ENCODE data around the gene SDS. TPM values are rescaled to one million over a fixed set of nuclear protein-coding genes. Genes with fewer than 3 reads are reported as not detected.

SDS gene
- total and polyA plus RNA-seq, 2 of the 13 experiments (the other 11 are each of a cell fraction or from before 2014, with no cell fraction given): not detected

DNA sequence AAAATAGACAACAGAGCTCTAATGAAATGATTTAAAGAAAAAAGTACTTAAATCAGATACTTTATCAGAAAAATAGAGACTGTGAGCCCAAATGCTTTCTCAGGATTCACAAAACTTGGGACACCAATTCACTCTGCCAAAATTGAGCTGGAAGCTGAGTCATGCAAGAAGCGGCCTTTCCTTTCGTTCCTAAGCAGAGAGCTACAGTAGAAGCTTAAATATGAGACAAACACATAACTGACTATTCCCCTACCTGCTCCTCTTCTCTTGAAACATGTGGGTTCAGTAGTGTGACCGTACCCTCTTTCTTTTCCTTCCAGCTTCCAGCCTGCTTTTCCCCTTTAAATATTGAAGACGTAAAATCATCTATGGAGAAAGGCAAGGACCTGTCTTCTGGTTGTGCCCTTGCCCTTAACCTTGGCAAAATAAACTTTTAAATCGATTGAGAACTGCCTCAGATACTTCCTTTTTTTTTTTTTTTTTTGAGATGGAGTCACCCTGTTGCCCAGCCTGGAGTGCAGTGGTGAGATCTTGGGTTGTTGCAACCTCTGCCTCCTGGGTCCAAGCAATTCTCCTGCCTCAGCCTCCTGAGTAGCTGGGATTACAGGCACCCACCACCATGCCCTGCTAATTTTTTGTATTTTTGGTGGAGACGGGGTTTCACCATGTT is 4.4 kb upstream of the SDS start:
- Histone ChIP-seq H2AFZ (ENCODE audit: low read length) (no peak overlapping the region), H3K9me3 (ENCODE audit: low read length) (no peaks in the 10 kb centered on the region), H3K4me1 (ENCODE audit: insufficient read depth, low read length) (peaks cover 8% of the 10 kb centered on the region; the same call in 1 of the 2 replicates), H3K36me3 (replicated peaks in 1 of 2; ENCODE audit: control insufficient read depth in 1 of 2, insufficient read depth in 2 of 2, low read length in 2 of 2) (no peaks in the 10 kb centered on the region), H3K79me2 (ENCODE audit: insufficient read depth, low read length) (no peaks in the 10 kb centered on the region), H4K20me1 (ENCODE audit: insufficient read depth, low read length) (no peaks in the 10 kb centered on the region), H3K9ac (ENCODE audit: insufficient read depth, low read depth, low read length) (no peak overlapping the region), H3K4me3 (replicated peaks in 1 of 3; ENCODE audit: insufficient read depth in 1 of 3, low read depth in 2 of 3, low read length in 3 of 3) (no peak overlapping the region), H3K27me3 (ENCODE audit: control insufficient read depth in 1 of 2, insufficient read depth in 2 of 2, low read length in 2 of 2) (peaks cover 1 to 5% of the 10 kb centered on the region in 2 experiments; a peak in 3 of 5 replicates), H3K27ac (ENCODE audit: extremely low read length, insufficient read depth, low read length) (no peak overlapping the region), H3K4me2 (ENCODE audit: low read depth, low read length) (no peak overlapping the region)
- TF ChIP-seq SOX6 (IDR thresholded peaks at IDR 0.05) (no peak), SOX6 (CRISPR knock-in tag; IDR thresholded peaks at IDR 0.05) (no peak), MAFG (CRISPR knock-in tag; IDR thresholded peaks at IDR 0.05) (no peak), ZNF761 (CRISPR knock-in tag; conservative IDR thresholded peaks at IDR 0.05) (no peak), SCMH1 (CRISPR knock-in tag; IDR thresholded peaks at IDR 0.05; ENCODE audit: borderline replicate concordance) (no peak), ZNF224 (CRISPR knock-in tag; IDR thresholded peaks at IDR 0.05) (no peak), ZNF296 (CRISPR knock-in tag; conservative IDR thresholded peaks at IDR 0.05) (no peak), ZNF160 (CRISPR knock-in tag; IDR thresholded peaks at IDR 0.05) (no peak), NCOA1 (CRISPR knock-in tag; IDR thresholded peaks at IDR 0.05) (no peak), PCBP2 (optimal IDR thresholded peaks at IDR 0.05; ENCODE audit: low read depth, low read length, poor library complexity, severe bottlenecking) (no peak), ZNF235 (CRISPR knock-in tag; IDR thresholded peaks at IDR 0.05; ENCODE audit: borderline replicate concordance) (no peak), RFX1 (IDR thresholded peaks at IDR 0.05) (no peak), HIVEP1 (CRISPR knock-in tag; IDR thresholded peaks at IDR 0.05) (no peak), ZSCAN20 (CRISPR knock-in tag; IDR thresholded peaks at IDR 0.05; ENCODE audit: borderline replicate concordance) (no peak), TMF1 (CRISPR knock-in tag; IDR thresholded peaks at IDR 0.05; ENCODE audit: low read depth) (no peak)
- TF ChIP-seq, protein P1, sequence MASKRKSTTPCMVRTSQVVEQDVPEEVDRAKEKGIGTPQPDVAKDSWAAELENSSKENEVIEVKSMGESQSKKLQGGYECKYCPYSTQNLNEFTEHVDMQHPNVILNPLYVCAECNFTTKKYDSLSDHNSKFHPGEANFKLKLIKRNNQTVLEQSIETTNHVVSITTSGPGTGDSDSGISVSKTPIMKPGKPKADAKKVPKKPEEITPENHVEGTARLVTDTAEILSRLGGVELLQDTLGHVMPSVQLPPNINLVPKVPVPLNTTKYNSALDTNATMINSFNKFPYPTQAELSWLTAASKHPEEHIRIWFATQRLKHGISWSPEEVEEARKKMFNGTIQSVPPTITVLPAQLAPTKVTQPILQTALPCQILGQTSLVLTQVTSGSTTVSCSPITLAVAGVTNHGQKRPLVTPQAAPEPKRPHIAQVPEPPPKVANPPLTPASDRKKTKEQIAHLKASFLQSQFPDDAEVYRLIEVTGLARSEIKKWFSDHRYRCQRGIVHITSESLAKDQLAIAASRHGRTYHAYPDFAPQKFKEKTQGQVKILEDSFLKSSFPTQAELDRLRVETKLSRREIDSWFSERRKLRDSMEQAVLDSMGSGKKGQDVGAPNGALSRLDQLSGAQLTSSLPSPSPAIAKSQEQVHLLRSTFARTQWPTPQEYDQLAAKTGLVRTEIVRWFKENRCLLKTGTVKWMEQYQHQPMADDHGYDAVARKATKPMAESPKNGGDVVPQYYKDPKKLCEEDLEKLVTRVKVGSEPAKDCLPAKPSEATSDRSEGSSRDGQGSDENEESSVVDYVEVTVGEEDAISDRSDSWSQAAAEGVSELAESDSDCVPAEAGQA (IDR thresholded peaks at IDR 0.05; ENCODE audit: low read depth): no peak
- TF ChIP-seq, protein P1 (CRISPR knock-in tag; IDR thresholded peaks at IDR 0.05; ENCODE audit: borderline replicate concordance): no peak
- no peak for DNase-seq (ENCODE audit: low spot score)
- ChIA-PET POLR2A (no interaction called here), CTCF (ENCODE audit: low intra/inter-chr PET ratio, low total read pairs) (no interaction called here)
- in situ Hi-C loops (cut with HindIII; ENCODE audit: extremely low pct_ligation_motif_present, low pct_unique_long_range_greater_than_20kb): no loop called here
- 57% methylated on average over 6 of the region's 6 CpGs for WGBS (ENCODE audit: low lambda C conversion rate)
- no peak for FAIRE-seq
- no TSS peak for BruUV-seq (replicated peaks)
- intact Hi-C loops (cut with micrococcal nuclease; ENCODE audit: unreplicated experiment): no loop called here
- no peak for ATAC-seq
